ENCODE data around the gene ZBTB47. TPM values are rescaled to one million over a fixed set of nuclear protein-coding genes. Genes with fewer than 3 reads are reported as not detected.

The ZBTB47 gene
- polyA plus RNA-seq, 1 donor from 2014 or later: 4.8 TPM

DNA sequence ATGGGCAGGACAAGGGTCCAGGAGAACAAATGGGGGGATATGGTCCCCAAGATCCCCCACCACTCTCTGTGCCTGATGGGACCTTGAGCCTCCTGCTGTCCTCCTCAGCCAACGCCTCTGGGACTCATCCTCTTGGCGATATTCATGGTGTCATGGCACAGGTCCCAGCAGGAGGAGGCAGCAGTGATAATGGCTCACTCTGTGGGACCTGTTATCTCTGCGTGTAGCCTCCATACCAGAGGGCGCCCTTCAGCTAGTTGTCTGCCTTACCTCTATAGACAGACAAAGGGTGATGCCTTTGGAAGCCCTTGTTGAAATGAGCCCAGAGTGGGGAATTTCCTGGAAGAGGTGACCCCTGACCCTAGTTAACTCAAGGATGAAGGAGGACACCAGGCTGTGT, 7.4 kb downstream of the ZBTB47 start:
- no peak for TF ChIP-seq SMC3 (conservative IDR thresholded peaks at IDR 0.05; ENCODE audit: poor library complexity)
- no peak for TF ChIP-seq TAF1 (IDR thresholded peaks at IDR 0.05; ENCODE audit: low read depth)
- TF ChIP-seq POLR2AphosphoS5 (IDR thresholded peaks at IDR 0.05): no peak
- TF ChIP-seq, protein P1, sequence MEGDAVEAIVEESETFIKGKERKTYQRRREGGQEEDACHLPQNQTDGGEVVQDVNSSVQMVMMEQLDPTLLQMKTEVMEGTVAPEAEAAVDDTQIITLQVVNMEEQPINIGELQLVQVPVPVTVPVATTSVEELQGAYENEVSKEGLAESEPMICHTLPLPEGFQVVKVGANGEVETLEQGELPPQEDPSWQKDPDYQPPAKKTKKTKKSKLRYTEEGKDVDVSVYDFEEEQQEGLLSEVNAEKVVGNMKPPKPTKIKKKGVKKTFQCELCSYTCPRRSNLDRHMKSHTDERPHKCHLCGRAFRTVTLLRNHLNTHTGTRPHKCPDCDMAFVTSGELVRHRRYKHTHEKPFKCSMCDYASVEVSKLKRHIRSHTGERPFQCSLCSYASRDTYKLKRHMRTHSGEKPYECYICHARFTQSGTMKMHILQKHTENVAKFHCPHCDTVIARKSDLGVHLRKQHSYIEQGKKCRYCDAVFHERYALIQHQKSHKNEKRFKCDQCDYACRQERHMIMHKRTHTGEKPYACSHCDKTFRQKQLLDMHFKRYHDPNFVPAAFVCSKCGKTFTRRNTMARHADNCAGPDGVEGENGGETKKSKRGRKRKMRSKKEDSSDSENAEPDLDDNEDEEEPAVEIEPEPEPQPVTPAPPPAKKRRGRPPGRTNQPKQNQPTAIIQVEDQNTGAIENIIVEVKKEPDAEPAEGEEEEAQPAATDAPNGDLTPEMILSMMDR (IDR thresholded peaks at IDR 0.05; ENCODE audit: poor library complexity, severe bottlenecking): no peak
- no peak for TF ChIP-seq RAD21 (conservative IDR thresholded peaks at IDR 0.05)
- H3K79me2 ChIP-seq (replicated peaks; ENCODE audit: insufficient read depth, low read length): no peaks in the 10 kb centered on the region
- no peaks in the 10 kb centered on the region for H3K9me3 ChIP-seq (ENCODE audit: low read length)
- no peaks in the 10 kb centered on the region for H3F3A ChIP-seq (ENCODE audit: insufficient read depth, low read length, poor library complexity, severe bottlenecking)
- no peak overlapping the region for H3K4me3 ChIP-seq (ENCODE audit: low read length)
- H3K4me2 ChIP-seq (ENCODE audit: low read length): no peak overlapping the region
- no peak overlapping the region for H2AFZ ChIP-seq (ENCODE audit: low read depth, low read length)
- H3K9ac ChIP-seq (ENCODE audit: low read length): no peak overlapping the region
- no peaks in the 10 kb centered on the region for H3K9me2 ChIP-seq (ENCODE audit: insufficient read depth, low read length)
- no peaks in the 10 kb centered on the region for H4K20me1 ChIP-seq (ENCODE audit: insufficient read depth)
- no peaks in the 10 kb centered on the region for H3K36me3 ChIP-seq (ENCODE audit: insufficient read depth, low read length)
- no peak overlapping the region for H3K27ac ChIP-seq (ENCODE audit: low read length)
- H3K27me3 ChIP-seq (ENCODE audit: insufficient read depth, low read depth, low read length): no peaks in the 10 kb centered on the region

DNA sequence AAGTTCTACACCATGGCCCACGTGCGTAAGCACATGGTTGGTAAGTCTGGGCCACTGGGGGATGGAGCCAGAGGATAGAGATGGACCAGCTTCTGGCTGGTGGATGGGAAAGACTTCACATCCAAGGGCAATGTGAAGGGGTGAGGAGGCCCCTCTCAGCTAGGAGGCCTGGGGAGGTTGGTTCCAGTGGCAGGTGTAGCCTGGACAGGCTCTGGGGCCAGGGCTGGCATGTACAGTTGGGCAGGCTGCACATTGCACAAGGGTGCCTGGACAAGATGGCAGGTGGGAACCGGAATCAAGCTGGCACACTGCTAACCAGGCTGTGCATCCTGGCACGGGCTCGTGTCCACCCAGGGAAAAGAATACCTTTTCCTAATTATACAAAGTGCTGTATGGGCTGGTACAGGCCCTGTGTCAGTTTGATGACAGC, 8.1 kb downstream of the ZBTB47 start:
- Histone ChIP-seq H2AFZ (ENCODE audit: low read depth, low read length) (no peak overlapping the region), H3K4me2 (ENCODE audit: low read length) (no peak overlapping the region), H3K79me2 (replicated peaks; ENCODE audit: insufficient read depth, low read length) (no peaks in the 10 kb centered on the region), H3K27ac (ENCODE audit: low read length) (no peak overlapping the region), H3K9me3 (ENCODE audit: low read length) (no peaks in the 10 kb centered on the region), H3F3A (ENCODE audit: insufficient read depth, low read length, poor library complexity, severe bottlenecking) (no peaks in the 10 kb centered on the region), H3K9ac (ENCODE audit: low read length) (no peak overlapping the region), H4K20me1 (ENCODE audit: insufficient read depth) (no peaks in the 10 kb centered on the region), H3K9me2 (ENCODE audit: insufficient read depth, low read length) (no peaks in the 10 kb centered on the region), H3K4me3 (ENCODE audit: low read length) (no peak overlapping the region), H3K27me3 (ENCODE audit: insufficient read depth, low read depth, low read length) (no peaks in the 10 kb centered on the region), H3K36me3 (ENCODE audit: insufficient read depth, low read length) (no peaks in the 10 kb centered on the region)
- no peak for TF ChIP-seq RAD21 (conservative IDR thresholded peaks at IDR 0.05)
- no peak for TF ChIP-seq TAF1 (IDR thresholded peaks at IDR 0.05; ENCODE audit: low read depth)
- TF ChIP-seq EP300 (conservative IDR thresholded peaks at IDR 0.05; ENCODE audit: poor library complexity, severe bottlenecking): no peak
- TF ChIP-seq POLR2AphosphoS5 (IDR thresholded peaks at IDR 0.05): no peak
- TF ChIP-seq, protein P1 (IDR thresholded peaks at IDR 0.05; ENCODE audit: poor library complexity, severe bottlenecking): no peak
- no peak for TF ChIP-seq SMC3 (conservative IDR thresholded peaks at IDR 0.05; ENCODE audit: poor library complexity)

- Histone ChIP-seq H3K27me3 (ENCODE audit: insufficient read depth, low read depth, low read length) (no peaks in the 10 kb centered on the region), H4K20me1 (ENCODE audit: insufficient read depth) (no peaks in the 10 kb centered on the region), H3F3A (ENCODE audit: insufficient read depth, low read length, poor library complexity, severe bottlenecking) (no peaks in the 10 kb centered on the region), H2AFZ (ENCODE audit: low read depth, low read length) (no peak overlapping the region), H3K9me3 (ENCODE audit: low read length) (no peaks in the 10 kb centered on the region), H3K9ac (ENCODE audit: low read length) (no peak overlapping the region), H3K4me3 (ENCODE audit: low read length) (no peak overlapping the region), H3K27ac (ENCODE audit: low read length) (no peak overlapping the region), H3K4me2 (ENCODE audit: low read length) (no peak overlapping the region), H3K79me2 (replicated peaks; ENCODE audit: insufficient read depth, low read length) (no peaks in the 10 kb centered on the region), H3K9me2 (ENCODE audit: insufficient read depth, low read length) (no peaks in the 10 kb centered on the region), H3K36me3 (ENCODE audit: insufficient read depth, low read length) (no peaks in the 10 kb centered on the region)
- TF ChIP-seq EP300 (conservative IDR thresholded peaks at IDR 0.05; ENCODE audit: poor library complexity, severe bottlenecking) (no peak), RAD21 (conservative IDR thresholded peaks at IDR 0.05) (no peak), TAF1 (IDR thresholded peaks at IDR 0.05; ENCODE audit: low read depth) (no peak)
- TF ChIP-seq, protein P1 (IDR thresholded peaks at IDR 0.05; ENCODE audit: poor library complexity, severe bottlenecking): no peak
Observed at GRCh38 chr3:42662037-42662812, 8.7 kb downstream of the ZBTB47 start.
